ENCODE measurements around the gene CELF4. TPM values are rescaled to one million over a fixed set of nuclear protein-coding genes. Genes with fewer than 3 reads are reported as not detected.

The CELF4 gene
- total RNA-seq, 1 donor from 2014 or later = not detected

GRCh38 chr18:37497853-37498518 lies 67.6 kb downstream of the CELF4 start:
- no peak for DNase-seq (ENCODE audit: extremely low read depth, low read depth, low spot score)

- DNase-seq (ENCODE audit: extremely low read depth, low read depth, low spot score) = no peak
Observed at GRCh38 chr18:37496568-37496967, 69.0 kb downstream of the CELF4 start.

GRCh38 chr18:37495354-37495753 lies 70.2 kb downstream of the CELF4 start:
- DNase-seq (ENCODE audit: extremely low read depth, low read depth, low spot score) = no peak

- DNase-seq (ENCODE audit: extremely low read depth, low read depth, low spot score) = no peak
Observed at GRCh38 chr18:37494406-37494805, 71.2 kb downstream of the CELF4 start.

- no peak for DNase-seq (ENCODE audit: extremely low read depth, low read depth, low spot score)
Observed at GRCh38 chr18:37493352-37493935, 72.2 kb downstream of the CELF4 start.

- no peak for DNase-seq (ENCODE audit: extremely low read depth, low read depth, low spot score)
Observed at GRCh38 chr18:37492952-37493351, 72.6 kb downstream of the CELF4 start.

- no peak for DNase-seq (ENCODE audit: extremely low read depth, low read depth, low spot score)
Observed at GRCh38 chr18:37491526-37491925, 74.1 kb downstream of the CELF4 start.

- no peak for DNase-seq (ENCODE audit: extremely low read depth, low read depth, low spot score)
Observed at GRCh38 chr18:37489998-37490397, 75.6 kb downstream of the CELF4 start.

GRCh38 chr18:37489011-37489410 lies 76.6 kb downstream of the CELF4 start:
- no peak for DNase-seq (ENCODE audit: extremely low read depth, low read depth, low spot score)

GRCh38 chr18:37487400-37487867 lies 78.2 kb downstream of the CELF4 start:
- no peak for DNase-seq (ENCODE audit: extremely low read depth, low read depth, low spot score)

GRCh38 chr18:37486848-37487247 lies 78.8 kb downstream of the CELF4 start:
- no peak for DNase-seq (ENCODE audit: extremely low read depth, low read depth, low spot score)

- no peak for DNase-seq (ENCODE audit: extremely low read depth, low read depth, low spot score)
Observed at GRCh38 chr18:37484983-37485834, 80.4 kb downstream of the CELF4 start.

GRCh38 chr18:37483984-37484819 lies 81.4 kb downstream of the CELF4 start:
- no peak for DNase-seq (ENCODE audit: extremely low read depth, low read depth, low spot score)

- DNase-seq (ENCODE audit: extremely low read depth, low read depth, low spot score) = no peak
Observed at GRCh38 chr18:37483221-37483971, 82.2 kb downstream of the CELF4 start.

GRCh38 chr18:37482433-37482832 lies 83.2 kb downstream of the CELF4 start:
- DNase-seq (ENCODE audit: extremely low read depth, low read depth, low spot score) = no peak

GRCh38 chr18:37482002-37482401 lies 83.6 kb downstream of the CELF4 start:
- DNase-seq (ENCODE audit: extremely low read depth, low read depth, low spot score) = no peak

GRCh38 chr18:37481491-37481890 lies 84.1 kb downstream of the CELF4 start:
- no peak for DNase-seq (ENCODE audit: extremely low read depth, low read depth, low spot score)

GRCh38 chr18:37481072-37481471 lies 84.5 kb downstream of the CELF4 start:
- DNase-seq (ENCODE audit: extremely low read depth, low read depth, low spot score) = no peak

GRCh38 chr18:37476611-37477295 lies 88.8 kb downstream of the CELF4 start:
- no peak for DNase-seq (ENCODE audit: extremely low read depth, low read depth, low spot score)
